Mesothelial cell of epicardium (in vitro differentiated cells): ENCODE data around the gene LRCOL1. TPM values are rescaled to one million over a fixed set of nuclear protein-coding genes. Genes with fewer than 3 reads are reported as not detected.
A peak's percentile ranks its signal among the peaks of the same experiment; 100 is the strongest.

Source experiments
- DNase-seq, 2 experiments: peaks; one replicate each; pipeline ENCODE4 v3.0.0; 2021; ENCODE audit warnings: low spot score in 2 of 2; ENCODE audit not compliant: unreplicated experiment in 2 of 2
- H3K27ac Mint-ChIP-seq: 2 replicates; pipeline ENCODE4 v1.8.0; 2021; ENCODE audit warnings: mixed read lengths
- H3K27me3 Mint-ChIP-seq: 2 replicates; pipeline ENCODE4 v1.8.0; 2021; ENCODE audit warnings: low read depth, mixed read lengths
- H3K36me3 Mint-ChIP-seq: 2 replicates; pipeline ENCODE4 v1.8.0; 2021; ENCODE audit warnings: mixed read lengths
- H3K4me1 Mint-ChIP-seq: 2 replicates; pipeline ENCODE4 v1.8.0; 2021; ENCODE audit warnings: mixed read lengths
- H3K4me3 Mint-ChIP-seq: 2 replicates; pipeline ENCODE4 v1.8.0; 2021; ENCODE audit warnings: mild to moderate bottlenecking, moderate library complexity, mixed read lengths
- H3K9me3 Mint-ChIP-seq: 2 replicates; pipeline ENCODE4 v1.8.0; 2021; ENCODE audit warnings: mixed read lengths
- CTCF ChIP-seq: fragments of 200-600 bp; sonication (generic); IDR thresholded peaks from one replicate; pipeline ENCODE4 v1.5.0; 2021; ENCODE audit warnings: antibody characterized with exemption; ENCODE audit not compliant: unreplicated experiment
- total RNA-seq: library from RNA; stranded (reverse); gene quantifications from 3 replicates; pipeline ENCODE4 v1.2.1, GENCODE V29; 2021

Gene LRCOL1
- total RNA-seq, 1 donor from 2014 or later, result not detected

- H3K27me3 Mint-ChIP-seq, result peaks cover 67% of the 10 kb centered on the region
- no peak overlapping the region for H3K4me3 Mint-ChIP-seq
- H3K36me3 Mint-ChIP-seq, result no peaks in the 10 kb centered on the region
- no peak for DNase-seq
- peaks cover 13% of the 10 kb centered on the region for H3K4me1 Mint-ChIP-seq
- H3K9me3 Mint-ChIP-seq, result no peaks in the 10 kb centered on the region
- no peak for TF ChIP-seq CTCF
- no peak overlapping the region for H3K27ac Mint-ChIP-seq
These were observed 3.9 kb downstream of the LRCOL1 start for GRCh38 chr12:132606466-132606865.

GRCh38 chr12:132605892-132606291 lies 4.5 kb downstream of the LRCOL1 start:
- Mint-ChIP-seq H3K4me3 (no peak overlapping the region), H3K27me3 (peaks cover 66% of the 10 kb centered on the region), H3K36me3 (no peaks in the 10 kb centered on the region), H3K4me1 (peaks cover 15% of the 10 kb centered on the region), H3K9me3 (no peaks in the 10 kb centered on the region), H3K27ac (no peak overlapping the region)
- no peak for TF ChIP-seq CTCF
- no peak for DNase-seq

- no peaks in the 10 kb centered on the region for H3K9me3 Mint-ChIP-seq
- H3K4me3 Mint-ChIP-seq, result no peak overlapping the region
- peaks cover 61% of the 10 kb centered on the region for H3K27me3 Mint-ChIP-seq
- H3K27ac Mint-ChIP-seq, result no peak overlapping the region
- peaks cover 21% of the 10 kb centered on the region for H3K4me1 Mint-ChIP-seq
- no peaks in the 10 kb centered on the region for H3K36me3 Mint-ChIP-seq
- TF ChIP-seq CTCF, result no peak
- DNase-seq, result no peak
These were observed 5.5 kb downstream of the LRCOL1 start for GRCh38 chr12:132604668-132605441.

- Mint-ChIP-seq H3K27ac (no peak overlapping the region), H3K36me3 (no peaks in the 10 kb centered on the region), H3K9me3 (no peaks in the 10 kb centered on the region), H3K27me3 (peaks cover 56% of the 10 kb centered on the region), H3K4me1 (peaks cover 21% of the 10 kb centered on the region), H3K4me3 (no peak overlapping the region)
- TF ChIP-seq CTCF, result no peak
- no peak for DNase-seq
These were observed 6.2 kb downstream of the LRCOL1 start for GRCh38 chr12:132604151-132604618.

GRCh38 chr12:132603240-132604150 lies 6.9 kb downstream of the LRCOL1 start:
- DNase-seq, result no peak
- Mint-ChIP-seq H3K36me3 (no peaks in the 10 kb centered on the region), H3K27me3 (peaks cover 51% of the 10 kb centered on the region), H3K4me3 (no peak overlapping the region), H3K4me1 (peaks cover 25% of the 10 kb centered on the region), H3K27ac (peak overlapping the region; percentile 34), H3K9me3 (no peaks in the 10 kb centered on the region)
- TF ChIP-seq CTCF, result no peak
